ENCODE results near the gene ITIH4.

The ITIH4 gene

GRCh38 chr3:52835766-52836470, 5.4 kb upstream of the ITIH4 start:
- H3K4me1 ChIP-seq (ENCODE audit: control insufficient read depth in 2 of 2, insufficient read depth in 2 of 2, low read length in 2 of 2), result peaks cover 3 to 7% of the 10 kb centered on the region in 2 donors
- H3K4me3 ChIP-seq (ENCODE audit: low read length in 2 of 2), result no peak overlapping the region
- no peak overlapping the region for H3K27ac ChIP-seq (ENCODE audit: low read depth in 2 of 2, low read length in 2 of 2)
- H3K27me3 ChIP-seq (ENCODE audit: control insufficient read depth in 2 of 2, insufficient read depth in 2 of 2, low read length in 2 of 2), result no peaks in the 10 kb centered on the region
- H3K9me3 ChIP-seq (ENCODE audit: control insufficient read depth in 2 of 2, low read length in 2 of 2), result no peaks in the 10 kb centered on the region
- no peak overlapping the region for H3K9ac ChIP-seq (ENCODE audit: low read depth in 1 of 2, low read length in 2 of 2)
- peaks cover 0 to under 1% of the 10 kb centered on the region in 2 donors for H3K36me3 ChIP-seq (ENCODE audit: control insufficient read depth in 2 of 2, insufficient read depth in 2 of 2, low read length in 2 of 2)

GRCh38 chr3:52834871-52835501, 4.5 kb upstream of the ITIH4 start, which contains the start of gene MUSTN1:
Gene MUSTN1 (minus strand): TSS chr3:52835019. CDS start chr3:52834948, 71 bp downstream.
- Histone ChIP-seq H3K9ac (ENCODE audit: low read depth in 1 of 2, low read length in 2 of 2) (no peak within 1 kb of the TSS), H3K4me1 (ENCODE audit: control insufficient read depth in 2 of 2, insufficient read depth in 2 of 2, low read length in 2 of 2) (peaks cover 3 to 7% of the 10 kb centered on the region in 2 donors), H3K9me3 (ENCODE audit: control insufficient read depth in 2 of 2, low read length in 2 of 2) (no peaks in the 10 kb centered on the region), H3K27ac (ENCODE audit: low read depth in 2 of 2, low read length in 2 of 2) (no peak within 1 kb of the TSS), H3K27me3 (ENCODE audit: control insufficient read depth in 2 of 2, insufficient read depth in 2 of 2, low read length in 2 of 2) (no peaks in the 10 kb centered on the region), H3K36me3 (ENCODE audit: control insufficient read depth in 2 of 2, insufficient read depth in 2 of 2, low read length in 2 of 2) (no peaks in the 10 kb centered on the region), H3K4me3 (ENCODE audit: low read length in 2 of 2) (peak within 1 kb of the TSS in 1 of 2 donors; percentile 28)

GRCh38 chr3:52833202-52833601, 2.7 kb upstream of the ITIH4 start:
- Histone ChIP-seq H3K4me1 (ENCODE audit: control insufficient read depth in 2 of 2, insufficient read depth in 2 of 2, low read length in 2 of 2) (peaks cover 3 to 7% of the 10 kb centered on the region in 2 donors), H3K27ac (ENCODE audit: low read depth in 2 of 2, low read length in 2 of 2) (no peak overlapping the region), H3K9me3 (ENCODE audit: control insufficient read depth in 2 of 2, low read length in 2 of 2) (no peaks in the 10 kb centered on the region), H3K27me3 (ENCODE audit: control insufficient read depth in 2 of 2, insufficient read depth in 2 of 2, low read length in 2 of 2) (no peaks in the 10 kb centered on the region), H3K36me3 (ENCODE audit: control insufficient read depth in 2 of 2, insufficient read depth in 2 of 2, low read length in 2 of 2) (no peaks in the 10 kb centered on the region), H3K4me3 (ENCODE audit: low read length in 2 of 2) (no peak overlapping the region), H3K9ac (ENCODE audit: low read depth in 1 of 2, low read length in 2 of 2) (no peak overlapping the region)

GRCh38 chr3:52831500-52832301, 1.2 kb upstream of the ITIH4 start:
- Histone ChIP-seq H3K36me3 (ENCODE audit: control insufficient read depth in 2 of 2, insufficient read depth in 2 of 2, low read length in 2 of 2) (no peaks in the 10 kb centered on the region), H3K4me1 (ENCODE audit: control insufficient read depth in 2 of 2, insufficient read depth in 2 of 2, low read length in 2 of 2) (peaks cover 3 to 7% of the 10 kb centered on the region in 2 donors), H3K4me3 (ENCODE audit: low read length in 2 of 2) (no peak overlapping the region), H3K27ac (ENCODE audit: low read depth in 2 of 2, low read length in 2 of 2) (no peak overlapping the region), H3K9me3 (ENCODE audit: control insufficient read depth in 2 of 2, low read length in 2 of 2) (no peaks in the 10 kb centered on the region), H3K9ac (ENCODE audit: low read depth in 1 of 2, low read length in 2 of 2) (no peak overlapping the region), H3K27me3 (ENCODE audit: control insufficient read depth in 2 of 2, insufficient read depth in 2 of 2, low read length in 2 of 2) (no peaks in the 10 kb centered on the region)

GRCh38 chr3:52829906-52830463, 487 bp downstream of the ITIH4 start:
- Histone ChIP-seq H3K9me3 (ENCODE audit: control insufficient read depth in 2 of 2, low read length in 2 of 2) (no peaks in the 10 kb centered on the region), H3K4me3 (ENCODE audit: low read length in 2 of 2) (no peak overlapping the region), H3K4me1 (ENCODE audit: control insufficient read depth in 2 of 2, insufficient read depth in 2 of 2, low read length in 2 of 2) (peaks cover 3 to 7% of the 10 kb centered on the region in 2 donors), H3K36me3 (ENCODE audit: control insufficient read depth in 2 of 2, insufficient read depth in 2 of 2, low read length in 2 of 2) (no peaks in the 10 kb centered on the region), H3K9ac (ENCODE audit: low read depth in 1 of 2, low read length in 2 of 2) (no peak overlapping the region), H3K27me3 (ENCODE audit: control insufficient read depth in 2 of 2, insufficient read depth in 2 of 2, low read length in 2 of 2) (no peaks in the 10 kb centered on the region), H3K27ac (ENCODE audit: low read depth in 2 of 2, low read length in 2 of 2) (no peak overlapping the region)

- no peak overlapping the region for H3K9ac ChIP-seq (ENCODE audit: low read depth in 1 of 2, low read length in 2 of 2)
- H3K4me1 ChIP-seq (ENCODE audit: control insufficient read depth in 2 of 2, insufficient read depth in 2 of 2, low read length in 2 of 2), result peaks cover 3 to 7% of the 10 kb centered on the region in 2 donors
- H3K27ac ChIP-seq (ENCODE audit: low read depth in 2 of 2, low read length in 2 of 2), result no peak overlapping the region
- no peaks in the 10 kb centered on the region for H3K27me3 ChIP-seq (ENCODE audit: control insufficient read depth in 2 of 2, insufficient read depth in 2 of 2, low read length in 2 of 2)
- H3K9me3 ChIP-seq (ENCODE audit: control insufficient read depth in 2 of 2, low read length in 2 of 2), result no peaks in the 10 kb centered on the region
- H3K36me3 ChIP-seq (ENCODE audit: control insufficient read depth in 2 of 2, insufficient read depth in 2 of 2, low read length in 2 of 2), result no peaks in the 10 kb centered on the region
- no peak overlapping the region for H3K4me3 ChIP-seq (ENCODE audit: low read length in 2 of 2)
Observed at GRCh38 chr3:52829482-52829881, 990 bp downstream of the ITIH4 start.

DNA sequence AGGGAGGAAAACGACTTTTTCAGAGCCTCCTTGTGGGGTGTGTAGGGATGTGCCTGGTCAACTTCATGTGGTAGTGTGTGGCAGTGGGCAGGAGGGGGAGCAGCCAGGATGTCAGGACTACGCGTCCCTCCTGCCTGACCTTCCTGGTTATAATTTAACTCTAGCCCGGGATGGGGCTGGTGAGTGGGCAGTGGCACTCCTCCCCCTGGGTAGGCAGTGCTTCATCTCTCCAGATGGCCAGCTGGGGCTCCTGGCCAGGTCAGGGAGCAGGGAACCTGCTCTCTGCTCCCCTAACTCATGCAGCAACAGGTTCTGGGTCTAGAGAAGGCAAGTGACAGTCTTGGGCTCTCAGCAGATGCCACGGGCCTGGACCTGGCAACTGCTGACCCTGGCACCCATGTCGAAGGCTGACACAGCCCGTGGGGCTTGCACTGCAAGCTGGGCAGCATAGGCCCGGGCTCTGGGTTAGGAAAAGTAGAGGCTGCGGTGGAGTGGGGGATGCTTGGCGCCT, 2.6 kb downstream of the ITIH4 start:
- H3K36me3 ChIP-seq (ENCODE audit: control insufficient read depth in 2 of 2, insufficient read depth in 2 of 2, low read length in 2 of 2), result peaks cover 0 to 2% of the 10 kb centered on the region in 2 donors
- peaks cover 3 to 7% of the 10 kb centered on the region in 2 donors for H3K4me1 ChIP-seq (ENCODE audit: control insufficient read depth in 2 of 2, insufficient read depth in 2 of 2, low read length in 2 of 2)
- no peaks in the 10 kb centered on the region for H3K27me3 ChIP-seq (ENCODE audit: control insufficient read depth in 2 of 2, insufficient read depth in 2 of 2, low read length in 2 of 2)
- no peak overlapping the region for H3K4me3 ChIP-seq (ENCODE audit: low read length in 2 of 2)
- no peak overlapping the region for H3K27ac ChIP-seq (ENCODE audit: low read depth in 2 of 2, low read length in 2 of 2)
- no peaks in the 10 kb centered on the region for H3K9me3 ChIP-seq (ENCODE audit: control insufficient read depth in 2 of 2, low read length in 2 of 2)
- H3K9ac ChIP-seq (ENCODE audit: low read depth in 1 of 2, low read length in 2 of 2), result no peak overlapping the region

DNA sequence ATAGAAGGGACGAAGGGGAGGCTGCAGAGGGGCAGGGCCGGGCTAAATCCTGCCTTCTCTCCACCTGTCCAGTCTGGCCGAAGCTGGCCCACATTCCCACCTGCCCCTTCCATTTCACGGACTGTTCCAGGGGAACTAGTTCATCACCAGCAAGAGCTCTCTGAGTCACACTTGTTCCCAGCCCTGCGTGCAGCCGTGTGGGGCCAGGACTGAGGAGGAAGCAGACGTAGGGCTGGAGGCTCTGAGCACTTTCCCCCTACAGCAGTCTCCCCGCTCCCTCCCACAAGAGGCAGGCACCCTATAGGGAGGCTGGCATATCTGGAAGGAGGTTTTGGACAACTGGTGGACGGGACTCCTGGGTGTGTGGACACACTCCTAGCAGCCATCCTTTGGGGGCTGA, 3.0 kb downstream of the ITIH4 start:
- no peak overlapping the region for H3K4me3 ChIP-seq (ENCODE audit: low read length in 2 of 2)
- no peaks in the 10 kb centered on the region for H3K27me3 ChIP-seq (ENCODE audit: control insufficient read depth in 2 of 2, insufficient read depth in 2 of 2, low read length in 2 of 2)
- H3K9me3 ChIP-seq (ENCODE audit: control insufficient read depth in 2 of 2, low read length in 2 of 2), result no peaks in the 10 kb centered on the region
- H3K9ac ChIP-seq (ENCODE audit: low read depth in 1 of 2, low read length in 2 of 2), result no peak overlapping the region
- H3K36me3 ChIP-seq (ENCODE audit: control insufficient read depth in 2 of 2, insufficient read depth in 2 of 2, low read length in 2 of 2), result peaks cover 0 to 2% of the 10 kb centered on the region in 2 donors
- no peak overlapping the region for H3K27ac ChIP-seq (ENCODE audit: low read depth in 2 of 2, low read length in 2 of 2)
- peaks cover 3 to 7% of the 10 kb centered on the region in 2 donors for H3K4me1 ChIP-seq (ENCODE audit: control insufficient read depth in 2 of 2, insufficient read depth in 2 of 2, low read length in 2 of 2)

GRCh38 chr3:52824037-52824436, 6.4 kb downstream of the ITIH4 start:
- H3K27ac ChIP-seq (ENCODE audit: low read depth in 2 of 2, low read length in 2 of 2), result no peak overlapping the region
- H3K4me1 ChIP-seq (ENCODE audit: control insufficient read depth in 2 of 2, insufficient read depth in 2 of 2, low read length in 2 of 2), result no peaks in the 10 kb centered on the region
- H3K27me3 ChIP-seq (ENCODE audit: control insufficient read depth in 2 of 2, insufficient read depth in 2 of 2, low read length in 2 of 2), result no peaks in the 10 kb centered on the region
- no peak overlapping the region for H3K4me3 ChIP-seq (ENCODE audit: low read length in 2 of 2)
- no peak overlapping the region for H3K9ac ChIP-seq (ENCODE audit: low read depth in 1 of 2, low read length in 2 of 2)
- H3K9me3 ChIP-seq (ENCODE audit: control insufficient read depth in 2 of 2, low read length in 2 of 2), result no peaks in the 10 kb centered on the region
- H3K36me3 ChIP-seq (ENCODE audit: control insufficient read depth in 2 of 2, insufficient read depth in 2 of 2, low read length in 2 of 2), result peaks cover 0 to 2% of the 10 kb centered on the region in 2 donors
